ENCODE results near the gene PRTFDC1. TPM values are rescaled to one million over a fixed set of nuclear protein-coding genes. Genes with fewer than 3 reads are reported as not detected.

Gene PRTFDC1
- total and polyA plus RNA-seq, 2 of the 8 experiments (the other 6 are each of a cell fraction or from before 2014, with no cell fraction given), result 5.9 to 6.6 TPM

DNA sequence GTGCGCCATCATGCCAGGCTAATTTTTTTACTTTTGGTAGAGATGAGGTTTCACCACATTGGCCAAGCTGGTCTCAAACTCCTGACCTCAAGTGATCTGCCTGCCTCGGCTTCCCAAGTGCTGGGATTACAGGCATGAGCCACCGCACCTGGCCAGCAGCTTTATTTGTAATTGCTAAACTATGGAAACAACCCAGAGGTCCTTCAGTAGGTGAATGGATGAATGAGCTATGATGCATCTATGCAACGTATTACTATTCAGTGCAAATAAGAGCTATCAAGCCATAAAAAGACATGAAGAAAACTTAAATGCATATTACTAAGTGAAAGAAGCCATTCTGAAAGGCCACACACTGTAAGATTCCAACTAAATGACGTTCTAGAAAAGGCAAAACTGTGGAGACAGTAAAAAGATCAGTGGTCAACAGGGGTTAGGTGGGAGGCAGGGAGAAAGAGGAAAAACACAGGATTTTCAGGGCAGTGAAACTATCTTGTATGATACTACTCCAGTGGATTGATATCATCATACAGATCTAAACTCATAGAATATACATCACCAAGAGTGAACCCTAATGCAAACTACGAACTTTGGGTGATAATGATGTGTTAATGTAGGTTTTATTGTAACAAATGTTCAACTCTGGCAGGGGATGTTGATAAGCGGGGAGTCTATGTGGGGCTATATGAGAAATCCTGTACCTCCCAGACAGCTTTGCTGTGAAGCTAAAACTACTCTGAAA is 66.7 kb downstream of the PRTFDC1 start:
- CTCF ChIA-PET (ENCODE audit: partially characterized antibody), result interaction anchor here (0.9 to 1.5 kb wide), 12 partner anchors 13 to 281 kb away, joined by 3 to 6 read pairs (median 3); no protein-coding TSS in a partner anchor

More for the DNA sequence above, 66.7 kb downstream of the PRTFDC1 start:
- no peak overlapping the region for H4K91ac ChIP-seq (replicated peaks; ENCODE audit: insufficient read length, low read length)
- POLR2A ChIA-PET (ENCODE audit: partially characterized antibody), result interaction anchor here (0.7 to 1.0 kb wide), 2 partner anchors 66 to 85 kb away, joined by 3 read pairs; no protein-coding TSS in a partner anchor
- H2AK5ac ChIP-seq (ENCODE audit: low read depth, low read length), result no peak overlapping the region
- no peak overlapping the region for H2BK5ac ChIP-seq (ENCODE audit: low read depth, low read length)
- DNase-seq (ENCODE audit: low read depth in 1 of 2, low spot score in 2 of 2) (no peak), FAIRE-seq (no peak)
- no peak overlapping the region for H3K4me2 ChIP-seq (ENCODE audit: insufficient read depth in 1 of 2, low read depth in 2 of 2, low read length in 2 of 2)
- no peak overlapping the region for H3K27ac ChIP-seq (ENCODE audit: low read depth, low read length)
- H3K18ac ChIP-seq (ENCODE audit: extremely low read depth, low read length), result no peak overlapping the region
- H3K79me2 ChIP-seq (ENCODE audit: control insufficient read depth in 1 of 2, insufficient read depth in 2 of 2, low read length in 2 of 2), result no peaks in the 10 kb centered on the region
- 92% methylated on average over 7 of the region's 7 CpGs; no CpG with 5 or more reads in 1 of the 2 experiments for WGBS, 2 experiments (ENCODE audit: extremely low coverage in 1 of 2, insufficient coverage in 1 of 2, insufficient read length in 1 of 2, insufficient replicate concordance in 2 of 2, low coverage in 1 of 2, low lambda C conversion rate in 2 of 2, missing lambda C conversion rate in 1 of 2)
- H3K4ac ChIP-seq (replicated peaks; ENCODE audit: insufficient read length, low read depth, low read length), result no peak overlapping the region
- no peak overlapping the region for H4K5ac ChIP-seq (ENCODE audit: insufficient read length, low read depth, low read length)
- H4K8ac ChIP-seq (ENCODE audit: extremely low read depth, insufficient read depth, low read length), result no peak overlapping the region
- H3K27me3 ChIP-seq (replicated peaks in 1 of 4; ENCODE audit: control insufficient read depth in 3 of 4, extremely low read depth in 1 of 4, insufficient read depth in 3 of 4, low read length in 3 of 4), result no peaks in the 10 kb centered on the region
- no peaks in the 10 kb centered on the region for H3K79me1 ChIP-seq (ENCODE audit: low read depth, low read length)
- no peaks in the 10 kb centered on the region for H3K36me3 ChIP-seq (ENCODE audit: control insufficient read depth in 2 of 4, insufficient read depth in 4 of 4, low read length in 3 of 4)
- peaks cover 0 to 10% (median 2%) of the 10 kb centered on the region in 4 experiments; a peak in 3 of 7 replicates for H3K4me1 ChIP-seq (replicated peaks in 1 of 4; ENCODE audit: control insufficient read depth in 3 of 4, insufficient read depth in 4 of 4, low read length in 3 of 4)
- no peak overlapping the region for H3K4me3 ChIP-seq (ENCODE audit: extremely low read depth in 1 of 4, insufficient read depth in 2 of 4, low read depth in 3 of 4, low read length in 4 of 4)
- no peak overlapping the region for H3K14ac ChIP-seq (ENCODE audit: insufficient read length)
- H3K9ac ChIP-seq (replicated peaks in 1 of 4; ENCODE audit: extremely low read depth in 1 of 4, low read depth in 3 of 4, low read length in 3 of 4), result no peak overlapping the region
- no peak overlapping the region for H3K56ac ChIP-seq (replicated peaks; ENCODE audit: insufficient read length, low read depth, low read length)
- H2BK120ac ChIP-seq (replicated peaks; ENCODE audit: low read depth, low read length), result no peak overlapping the region
- no peaks in the 10 kb centered on the region for H3K9me3 ChIP-seq (ENCODE audit: insufficient read depth in 2 of 2, low read depth in 1 of 2, low read length in 1 of 2)
- H3K23ac ChIP-seq (ENCODE audit: insufficient read length), result no peak overlapping the region
- H2BK20ac ChIP-seq (ENCODE audit: low read length), result no peak overlapping the region
- no peak overlapping the region for H2BK12ac ChIP-seq (ENCODE audit: low read depth, low read length)
- no peak overlapping the region for H2BK15ac ChIP-seq (ENCODE audit: low read length)
- H3K23me2 ChIP-seq (ENCODE audit: low read depth, low read length), result no peaks in the 10 kb centered on the region
- no peak for TF ChIP-seq GTF2F1 (IDR thresholded peaks at IDR 0.05; ENCODE audit: borderline replicate concordance, low read depth, low read length)
- H4K20me1 ChIP-seq (replicated peaks in 1 of 2; ENCODE audit: control insufficient read depth in 1 of 2, insufficient read depth in 2 of 2, low read length in 2 of 2), result no peaks in the 10 kb centered on the region
- no peak overlapping the region for H2AFZ ChIP-seq (ENCODE audit: low read length)

Measured in H1 (cell line).